HG02571 (cell line): Measurements from ENCODE around the gene DCAF5.
A peak's percentile ranks its signal among the peaks of the same experiment; 100 is the strongest.
"Not testable (repeated sequence)": the region's sequence is repeated elsewhere in the genome, so short reads cannot be mapped to it uniquely, and the experiment has no call there.

Experiments
- ATAC-seq: cut with Tn5 transposase; IDR thresholded peaks from one replicate; pipeline ENCODE4 v1.9.1; 2021; ENCODE audit warnings: mild to moderate bottlenecking, moderate library complexity; ENCODE audit not compliant: unreplicated experiment

The DCAF5 gene

GRCh38 chr14:69152902-69153151, at the start of gene DCAF5:
Gene DCAF5, minus strand, starts transcription at chr14:69153119. Its CDS starts 141 bp downstream, at chr14:69152978.
- peak; percentile 87 for ATAC-seq

GRCh38 chr14:69199786-69200185, 46.9 kb upstream of the DCAF5 start:
- no peak for ATAC-seq

DNA sequence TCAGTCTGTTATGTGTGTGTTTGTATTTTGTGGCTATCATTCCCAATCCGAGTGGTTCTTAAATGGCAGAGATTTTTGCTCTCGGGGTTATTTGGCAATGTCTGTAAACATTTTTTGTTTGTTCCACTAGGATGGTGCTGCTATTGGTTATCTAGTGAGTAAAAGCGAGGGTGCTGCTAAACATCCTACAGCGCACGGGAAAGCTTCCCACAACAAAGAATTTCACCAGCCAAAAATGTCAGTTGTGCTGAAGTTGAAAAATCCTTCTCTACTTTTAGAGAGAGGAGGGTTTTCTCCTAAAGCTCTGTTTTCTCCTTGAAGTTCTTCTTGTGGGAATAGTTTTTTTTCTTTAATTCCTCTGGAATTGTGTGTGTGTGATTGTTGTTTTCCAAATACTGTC, 40.8 kb upstream of the DCAF5 start:
- ATAC-seq = no peak

GRCh38 chr14:69191340-69192111, 38.6 kb upstream of the DCAF5 start, which contains the start of gene EXD2:
Gene EXD2, plus strand, starts transcription at chr14:69191498. Its CDS starts 17,973 bp downstream, at chr14:69209471.
- peak; percentile 66 for ATAC-seq

- no peak for ATAC-seq
These were observed 37.3 kb upstream of the DCAF5 start for GRCh38 chr14:69190191-69190590.

GRCh38 chr14:69183735-69184134, 30.8 kb upstream of the DCAF5 start:
- ATAC-seq = no peak

DNA sequence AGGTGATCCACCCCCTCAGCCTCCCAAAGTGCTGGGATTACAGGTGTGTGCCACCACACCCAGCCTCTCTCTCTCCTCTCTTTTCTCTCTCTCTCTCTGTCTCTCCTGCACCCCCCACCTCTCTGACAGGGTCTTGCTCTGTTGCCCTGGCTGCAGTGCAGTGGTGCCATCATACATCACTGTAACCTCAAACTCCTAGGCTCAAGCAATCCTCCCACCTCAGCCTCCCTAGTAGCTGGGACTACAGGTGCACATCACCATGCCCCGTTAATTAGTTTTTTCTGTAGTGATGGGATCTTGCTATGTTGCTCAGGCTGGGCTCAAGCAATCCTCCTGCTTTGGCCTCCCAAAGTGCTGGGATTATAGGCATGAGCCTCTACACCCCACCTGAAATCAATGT, 29.7 kb upstream of the DCAF5 start:
- ATAC-seq = not testable (repeated sequence)

DNA sequence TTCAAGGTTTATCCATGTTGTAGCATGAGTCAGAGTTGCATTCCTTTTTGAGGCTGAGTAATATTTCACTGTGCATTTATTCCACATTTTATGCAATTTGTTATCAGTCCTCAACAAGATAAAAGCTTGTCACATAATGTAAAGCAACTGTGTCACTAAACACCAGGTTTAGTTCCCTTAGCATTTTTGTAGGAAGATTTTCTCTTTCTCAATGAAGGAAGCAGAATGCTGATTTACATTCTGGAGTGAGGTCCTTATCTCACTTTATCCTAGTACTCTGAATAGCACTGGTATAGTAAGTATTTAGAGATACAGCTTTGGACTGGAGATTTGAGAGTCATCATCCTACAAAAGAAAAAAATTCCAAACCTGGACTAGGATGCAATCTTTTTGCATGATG, 28.6 kb upstream of the DCAF5 start:
- no peak for ATAC-seq

- no peak for ATAC-seq
These were observed 22.2 kb upstream of the DCAF5 start for GRCh38 chr14:69175130-69175529.

- ATAC-seq = no peak
These were observed 18.6 kb upstream of the DCAF5 start for GRCh38 chr14:69171569-69171968.

DNA sequence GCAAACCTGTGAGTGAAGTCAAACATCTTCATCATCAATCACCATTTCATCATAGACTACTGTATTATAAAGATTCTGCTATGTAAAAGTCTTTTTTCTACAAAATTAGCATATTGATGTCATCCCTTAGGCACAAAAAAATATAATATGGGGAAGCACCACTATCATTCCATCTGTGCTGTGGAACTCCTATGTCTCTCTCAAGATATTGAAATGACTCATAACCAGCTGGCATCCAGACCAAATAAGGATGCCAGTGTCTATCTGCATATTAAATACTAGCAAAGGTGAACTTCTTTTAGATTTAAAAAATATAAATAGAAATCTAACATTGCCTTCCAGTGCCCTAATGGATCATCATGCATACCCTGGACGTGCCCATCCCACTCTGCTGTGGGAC, 17.9 kb upstream of the DCAF5 start:
- no peak for ATAC-seq

GRCh38 chr14:69165787-69166186, 12.9 kb upstream of the DCAF5 start:
- not testable (repeated sequence) for ATAC-seq

- ATAC-seq = no peak
These were observed 8.7 kb upstream of the DCAF5 start for GRCh38 chr14:69161590-69161989.

- no peak for ATAC-seq
These were observed 3.3 kb upstream of the DCAF5 start for GRCh38 chr14:69156224-69156623.

GRCh38 chr14:69154779-69155178, 1.9 kb upstream of the DCAF5 start:
- no peak for ATAC-seq

- no peak for ATAC-seq
These were observed 953 bp upstream of the DCAF5 start for GRCh38 chr14:69153873-69154270.

DNA sequence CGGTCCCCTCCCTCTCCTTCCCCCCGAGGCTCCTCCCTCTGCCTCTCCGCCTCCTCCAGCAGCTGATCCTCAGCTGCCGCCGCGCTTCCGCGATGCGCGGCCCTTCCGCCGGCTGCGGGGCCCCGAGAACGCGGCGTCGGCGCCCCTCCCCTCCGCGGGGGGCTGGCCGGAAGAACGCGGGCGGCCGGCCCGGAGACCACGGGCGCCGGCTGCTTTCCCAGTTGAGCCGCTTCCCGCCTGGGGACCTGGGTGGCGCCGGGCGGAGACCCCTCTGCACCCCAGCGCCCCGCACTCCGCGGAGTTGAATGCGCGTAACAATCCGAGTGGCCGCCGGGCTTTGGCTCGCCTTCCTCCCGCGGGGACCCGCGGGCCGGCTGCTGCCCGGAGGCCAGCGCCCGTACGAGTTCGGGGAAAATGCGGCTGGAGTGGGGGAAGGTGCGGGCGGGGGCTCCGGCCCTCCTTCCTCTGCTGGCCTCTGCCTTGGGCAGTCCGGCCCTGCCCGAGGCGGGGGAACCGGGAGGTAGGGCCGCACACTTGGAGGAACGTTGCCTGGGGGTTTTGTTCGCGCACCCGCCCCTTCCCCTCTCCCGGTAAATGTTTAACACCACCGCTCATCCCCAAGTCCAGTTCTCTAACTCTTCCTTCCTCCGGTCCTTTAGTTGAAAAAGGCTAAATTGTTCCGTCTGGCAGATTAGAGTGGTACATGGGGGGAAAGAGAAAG, 393 bp upstream of the DCAF5 start:
- ATAC-seq = peak; percentile 5

- ATAC-seq = no peak
These were observed 578 bp downstream of the DCAF5 start for GRCh38 chr14:69152181-69152901.

GRCh38 chr14:69151458-69152180, 1.3 kb downstream of the DCAF5 start:
- peak; percentile 39 for ATAC-seq

DNA sequence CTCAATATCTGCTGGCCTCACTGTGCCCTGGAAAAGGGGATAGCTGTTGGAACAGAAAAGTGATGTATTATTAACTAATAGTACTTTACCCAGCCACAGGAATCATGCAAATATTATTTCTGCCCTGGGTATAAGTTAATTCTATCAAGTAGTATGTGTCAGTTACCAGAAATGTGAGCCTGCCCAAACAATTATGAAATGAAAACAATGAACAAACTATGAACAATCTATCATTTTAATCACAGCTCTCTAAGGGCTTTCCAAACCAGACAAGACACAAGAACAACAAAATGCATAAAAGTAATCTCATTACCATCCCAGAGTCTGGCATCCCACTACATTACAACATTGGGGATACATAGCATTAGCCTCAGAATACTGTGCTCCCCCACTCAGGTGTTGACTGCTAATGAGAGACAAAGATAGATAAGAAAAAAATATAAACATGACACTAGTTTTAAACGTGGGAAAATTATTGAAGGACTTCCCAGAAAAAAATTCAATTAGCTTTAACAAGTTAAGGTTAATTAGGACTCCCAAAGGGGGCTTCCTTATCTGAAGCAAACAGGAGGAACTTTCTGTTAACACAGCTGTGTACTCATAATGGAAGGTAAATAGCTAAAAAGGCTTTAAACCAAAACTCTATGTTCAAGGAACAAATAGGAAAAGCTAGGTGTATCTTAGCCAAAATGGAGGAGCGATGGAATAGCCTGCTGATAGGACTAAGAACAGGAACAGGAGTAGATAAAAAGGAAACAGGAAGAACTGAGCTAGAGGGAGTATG, 3.3 kb downstream of the DCAF5 start:
- no peak for ATAC-seq
